Subcutaneous adipose tissue (tissue), 4 donors: Measurements from ENCODE around the gene THTPA. TPM values are rescaled to one million over a fixed set of nuclear protein-coding genes. Genes with fewer than 3 reads are reported as not detected.

Experiments
- total RNA-seq, 4 donors: library from RNA; depleted of rRNA; stranded (reverse); fragments of >200 nt; gene quantifications; one replicate each; pipeline ENCODE4 v1.1.0, GENCODE V29; 2016
- TF ChIP-seq, protein P1 (sequence below): fragments of 450-650 bp; IDR thresholded peaks from one replicate; pipeline ENCODE4 v1.5.1; 2016; ENCODE audit warnings: low read depth, mild to moderate bottlenecking, control low read depth, antibody characterized with exemption, moderate library complexity

The THTPA gene
- total RNA-seq, 4 donors from 2014 or later, result 6.7 to 23.2 (median 18.4) TPM

GRCh38 chr14:23557521-23557920, 1.4 kb downstream of the THTPA start:
- TF ChIP-seq, protein P1, sequence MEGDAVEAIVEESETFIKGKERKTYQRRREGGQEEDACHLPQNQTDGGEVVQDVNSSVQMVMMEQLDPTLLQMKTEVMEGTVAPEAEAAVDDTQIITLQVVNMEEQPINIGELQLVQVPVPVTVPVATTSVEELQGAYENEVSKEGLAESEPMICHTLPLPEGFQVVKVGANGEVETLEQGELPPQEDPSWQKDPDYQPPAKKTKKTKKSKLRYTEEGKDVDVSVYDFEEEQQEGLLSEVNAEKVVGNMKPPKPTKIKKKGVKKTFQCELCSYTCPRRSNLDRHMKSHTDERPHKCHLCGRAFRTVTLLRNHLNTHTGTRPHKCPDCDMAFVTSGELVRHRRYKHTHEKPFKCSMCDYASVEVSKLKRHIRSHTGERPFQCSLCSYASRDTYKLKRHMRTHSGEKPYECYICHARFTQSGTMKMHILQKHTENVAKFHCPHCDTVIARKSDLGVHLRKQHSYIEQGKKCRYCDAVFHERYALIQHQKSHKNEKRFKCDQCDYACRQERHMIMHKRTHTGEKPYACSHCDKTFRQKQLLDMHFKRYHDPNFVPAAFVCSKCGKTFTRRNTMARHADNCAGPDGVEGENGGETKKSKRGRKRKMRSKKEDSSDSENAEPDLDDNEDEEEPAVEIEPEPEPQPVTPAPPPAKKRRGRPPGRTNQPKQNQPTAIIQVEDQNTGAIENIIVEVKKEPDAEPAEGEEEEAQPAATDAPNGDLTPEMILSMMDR, result no peak

- TF ChIP-seq, protein P1, result no peak
Measured at GRCh38 chr14:23557946-23558345, 1.9 kb downstream of the THTPA start.

DNA sequence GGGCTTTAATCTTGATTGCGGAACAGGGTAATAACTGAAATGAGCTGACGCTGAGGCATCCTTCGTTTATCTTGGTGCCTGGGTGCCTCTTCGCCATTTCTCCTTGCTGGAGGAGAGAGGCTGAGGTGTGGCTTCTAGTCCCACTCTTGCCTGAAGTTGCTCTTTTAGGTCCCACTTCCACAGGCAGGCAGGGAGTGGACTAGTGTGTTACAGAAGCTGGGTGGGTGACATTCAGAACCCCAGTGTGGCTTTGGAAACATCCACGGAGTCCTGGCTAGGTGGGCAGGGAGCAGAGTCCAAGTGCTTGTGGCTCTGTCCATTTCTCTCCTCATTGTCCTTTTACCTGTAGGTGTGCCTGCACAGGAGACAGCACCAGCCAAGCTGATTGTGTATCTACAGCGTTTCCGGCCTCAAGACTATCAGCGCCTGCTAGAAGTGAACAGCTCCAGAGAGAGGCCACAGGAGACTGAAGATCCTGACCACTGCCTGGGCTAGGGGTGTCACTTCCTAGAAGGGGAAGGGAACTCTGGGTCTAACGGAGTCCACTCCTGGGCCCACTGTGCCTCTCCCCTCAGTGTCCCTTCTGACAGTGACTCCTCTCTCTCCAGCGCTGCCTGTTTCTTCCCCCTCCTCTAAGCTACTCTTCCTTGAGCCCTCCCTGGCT, 2.4 kb downstream of the THTPA start:
- TF ChIP-seq, protein P1, result no peak

DNA sequence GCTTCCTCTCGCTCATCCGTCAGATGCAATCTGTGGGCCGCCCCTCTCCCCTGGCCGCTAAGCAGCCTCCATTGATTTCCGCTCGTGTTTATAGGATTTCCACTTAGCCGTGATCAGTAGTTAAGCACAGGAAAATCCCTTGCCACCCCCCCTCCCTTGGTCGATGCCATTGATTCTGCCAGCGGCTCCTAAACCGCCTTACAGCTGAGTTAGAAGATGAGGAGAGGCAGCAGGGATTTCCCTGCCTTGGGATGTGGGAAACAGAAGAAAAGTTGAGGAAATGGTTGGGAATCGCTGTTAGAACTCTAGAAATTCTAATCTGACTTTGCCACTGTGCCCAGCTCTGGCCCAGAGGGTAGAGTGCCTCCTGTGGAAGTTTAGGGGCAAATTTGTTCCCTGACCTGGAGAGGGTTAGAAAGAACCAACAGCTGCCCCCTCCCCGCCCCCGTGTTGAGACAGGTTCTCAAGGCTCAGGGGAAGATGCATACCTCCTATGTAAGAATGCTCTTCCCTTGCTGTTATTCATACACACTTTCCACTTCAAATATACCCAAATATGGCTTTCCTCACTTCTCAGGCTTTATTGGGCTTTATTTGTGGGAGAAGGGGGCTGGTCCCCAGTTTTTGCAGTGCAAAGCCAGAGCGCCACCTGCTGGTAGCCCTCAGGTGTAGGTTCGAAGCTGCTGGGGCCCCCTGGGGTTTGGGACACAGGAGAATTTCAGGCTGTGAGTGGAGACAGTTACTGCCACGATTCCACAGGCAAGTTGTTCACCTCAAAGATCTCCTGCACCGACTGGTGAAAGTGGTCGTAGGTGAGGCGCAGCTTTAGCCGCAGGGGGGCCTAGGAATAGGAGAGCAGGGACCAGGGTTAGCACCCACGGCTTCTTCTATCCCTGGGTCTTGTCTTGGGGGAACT, 3.2 kb downstream of the THTPA start:
- TF ChIP-seq, protein P1, result no peak

DNA sequence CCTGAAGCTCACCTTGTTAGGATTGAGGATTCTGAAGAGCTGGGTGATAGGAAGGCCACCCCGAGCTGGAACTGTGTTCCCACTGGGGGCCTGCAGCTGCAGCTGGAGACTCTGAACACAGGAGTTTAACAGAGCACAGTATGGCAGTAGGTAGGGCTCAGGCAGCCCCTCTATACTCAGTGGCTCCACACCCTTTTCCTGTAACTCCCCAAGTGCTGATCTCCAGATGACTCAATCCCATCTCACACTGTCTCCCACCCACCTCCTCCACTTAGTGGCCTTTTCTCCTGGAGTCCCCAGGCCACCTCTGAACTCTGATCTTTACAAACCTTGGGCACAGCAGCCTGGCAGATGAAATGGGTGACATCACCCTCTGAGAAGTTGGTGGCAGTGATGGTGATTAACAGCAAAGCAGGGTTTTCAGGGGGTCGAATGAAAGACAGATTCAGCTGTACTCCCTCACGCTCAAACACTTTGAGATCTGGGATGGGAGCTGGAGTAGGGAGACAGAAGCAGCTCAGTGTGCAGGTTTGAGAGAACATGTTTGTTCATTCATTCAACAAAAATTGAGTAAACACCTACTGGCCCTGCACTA, 4.0 kb downstream of the THTPA start:
- TF ChIP-seq, protein P1, result no peak

GRCh38 chr14:23561259-23561658, 5.2 kb downstream of the THTPA start:
- TF ChIP-seq, protein P1, result no peak
